Cardiac muscle cell (in vitro differentiated cells and primary cell): Measurements from ENCODE around the gene LPCAT2. TPM values are rescaled to one million over a fixed set of nuclear protein-coding genes. Genes with fewer than 3 reads are reported as not detected.

Source experiments
- DNase-seq, 2 donors: peaks; one replicate each; pipeline versions ENCODE4 v3.0.0 to v3.0.0-alpha.2; 2010 to 2017; ENCODE audit warnings: low read depth in 1 of 2, low spot score in 1 of 2
- H3K27ac ChIP-seq: fragments of 200-600 bp; sonication (generic); 2 replicates; pipeline ENCODE4 v1.5.1; 2016
- H3K27me3 ChIP-seq: fragments of 200-600 bp; sonication (generic); 2 replicates; pipeline ENCODE4 v1.6.0; 2016; ENCODE audit warnings: control low read depth
- H3K36me3 ChIP-seq: fragments of 200-600 bp; sonication (generic); 2 replicates; pipeline ENCODE4 v1.5.1; 2016; ENCODE audit warnings: control low read depth
- H3K4me1 ChIP-seq: fragments of 200-600 bp; sonication (generic); 2 replicates; pipeline ENCODE4 v1.8.1; 2017; ENCODE audit warnings: low read depth, mild to moderate bottlenecking, mixed run types
- H3K4me3 ChIP-seq: fragments of 200-600 bp; sonication (generic); 2 replicates; pipeline ENCODE4 v1.5.1; 2016; ENCODE audit warnings: mild to moderate bottlenecking
- H3K9me3 ChIP-seq: fragments of 200-600 bp; sonication (generic); 2 replicates; pipeline ENCODE4 v1.5.1; 2017; ENCODE audit warnings: low read depth, mild to moderate bottlenecking, control low read depth
- polyA plus RNA-seq: library from polyadenylated mRNA; unstranded; fragments of >200 nt; fragmentation: Nextera tagmentation; extraction: Ambion mirVana; gene quantifications from 2 replicates; pipeline ENCODE4 v1.2.1, GENCODE V29; 2016
- total RNA-seq: library from RNA; depleted of rRNA; stranded (reverse); fragments of >200 nt; gene quantifications from 2 replicates; pipeline ENCODE4 v1.2.3, GENCODE V29; 2016
- TF ChIP-seq, protein P1 (sequence below): IDR thresholded peaks from 2 replicates; pipeline ENCODE4 v1.5.1; 2012; ENCODE audit warnings: low read depth, mild to moderate bottlenecking, low read length

The LPCAT2 gene
- total and polyA plus RNA-seq, 2 experiments from 2014 or later = 4.0 to 6.2 TPM

DNA sequence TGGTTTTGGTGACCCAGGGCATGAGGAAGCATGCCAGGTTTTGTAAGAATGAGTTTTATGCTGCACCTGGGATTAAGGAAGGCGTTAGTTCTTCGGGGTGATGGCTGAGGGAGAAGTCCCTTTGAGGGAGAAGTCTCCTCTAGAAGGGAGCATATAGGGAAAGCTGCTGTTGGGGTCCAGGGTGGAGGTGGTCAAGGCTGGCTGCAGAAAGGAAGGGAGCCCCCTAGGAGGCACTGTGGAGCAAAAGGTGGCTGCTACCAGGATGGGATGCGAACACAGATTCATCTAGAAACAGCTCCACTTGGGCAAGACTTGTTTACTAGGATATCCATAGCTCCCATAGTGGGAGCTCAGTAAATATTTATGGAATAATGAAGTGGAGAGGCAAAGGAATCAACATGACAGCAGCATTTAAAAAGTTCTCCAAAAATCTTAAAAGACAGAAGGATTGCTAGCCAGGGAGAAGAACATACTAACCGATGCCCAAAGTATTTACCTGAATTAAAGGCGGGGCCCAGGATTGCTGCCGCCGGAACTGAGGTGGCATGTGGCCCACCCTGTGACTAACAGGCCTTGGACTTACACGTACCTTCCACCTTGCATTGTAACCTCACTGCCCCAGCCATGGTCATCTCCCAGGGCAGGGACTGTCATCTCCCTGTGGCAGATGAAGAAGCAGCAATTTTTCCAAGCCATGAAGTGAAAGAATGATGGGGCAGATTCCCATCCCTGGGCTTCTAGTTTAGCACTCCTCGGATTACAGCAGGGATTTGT, 7.1 kb upstream of the LPCAT2 start:
- H3K27me3 ChIP-seq = no peaks in the 10 kb centered on the region
- TF ChIP-seq, protein P1, sequence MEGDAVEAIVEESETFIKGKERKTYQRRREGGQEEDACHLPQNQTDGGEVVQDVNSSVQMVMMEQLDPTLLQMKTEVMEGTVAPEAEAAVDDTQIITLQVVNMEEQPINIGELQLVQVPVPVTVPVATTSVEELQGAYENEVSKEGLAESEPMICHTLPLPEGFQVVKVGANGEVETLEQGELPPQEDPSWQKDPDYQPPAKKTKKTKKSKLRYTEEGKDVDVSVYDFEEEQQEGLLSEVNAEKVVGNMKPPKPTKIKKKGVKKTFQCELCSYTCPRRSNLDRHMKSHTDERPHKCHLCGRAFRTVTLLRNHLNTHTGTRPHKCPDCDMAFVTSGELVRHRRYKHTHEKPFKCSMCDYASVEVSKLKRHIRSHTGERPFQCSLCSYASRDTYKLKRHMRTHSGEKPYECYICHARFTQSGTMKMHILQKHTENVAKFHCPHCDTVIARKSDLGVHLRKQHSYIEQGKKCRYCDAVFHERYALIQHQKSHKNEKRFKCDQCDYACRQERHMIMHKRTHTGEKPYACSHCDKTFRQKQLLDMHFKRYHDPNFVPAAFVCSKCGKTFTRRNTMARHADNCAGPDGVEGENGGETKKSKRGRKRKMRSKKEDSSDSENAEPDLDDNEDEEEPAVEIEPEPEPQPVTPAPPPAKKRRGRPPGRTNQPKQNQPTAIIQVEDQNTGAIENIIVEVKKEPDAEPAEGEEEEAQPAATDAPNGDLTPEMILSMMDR = peak; percentile 56
- H3K4me1 ChIP-seq = peaks cover 31% of the 10 kb centered on the region
- DNase-seq = peak in 1 of 2 donors; percentile 28
- no peak overlapping the region for H3K4me3 ChIP-seq
- no peaks in the 10 kb centered on the region for H3K36me3 ChIP-seq
- H3K27ac ChIP-seq = peak overlapping the region; percentile 79
- H3K9me3 ChIP-seq = no peaks in the 10 kb centered on the region

DNA sequence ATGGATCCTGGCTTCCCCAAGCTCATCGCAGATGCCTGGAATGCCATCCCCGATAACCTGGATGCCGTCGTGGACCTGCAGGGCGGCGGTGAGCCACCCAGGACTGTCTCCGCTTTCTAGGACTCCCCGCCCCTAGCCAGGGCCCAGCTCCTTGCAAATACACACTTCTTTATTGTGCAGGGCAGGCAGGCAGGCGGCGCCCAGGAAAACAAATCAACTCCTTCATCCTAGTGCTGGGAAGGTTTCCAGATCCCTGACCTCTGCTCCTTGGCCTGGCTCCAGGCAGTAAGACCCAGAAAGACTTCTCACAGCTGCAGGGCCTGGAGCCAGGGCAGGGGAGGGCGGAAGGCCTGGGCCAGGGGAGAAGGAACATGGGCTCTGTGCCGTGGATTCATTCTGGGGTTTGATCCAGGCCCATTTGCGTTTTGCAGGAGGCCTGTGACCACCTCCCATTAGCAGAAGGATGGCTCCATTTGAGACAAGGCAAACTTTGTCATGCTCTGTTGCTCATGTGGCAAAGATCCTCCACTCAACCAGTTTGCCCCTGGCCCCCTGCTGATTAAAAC, 6.0 kb upstream of the LPCAT2 start:
- peak; percentile 78 to 98 for DNase-seq
- H3K36me3 ChIP-seq = no peaks in the 10 kb centered on the region
- peaks cover 31% of the 10 kb centered on the region for H3K4me1 ChIP-seq

DNA sequence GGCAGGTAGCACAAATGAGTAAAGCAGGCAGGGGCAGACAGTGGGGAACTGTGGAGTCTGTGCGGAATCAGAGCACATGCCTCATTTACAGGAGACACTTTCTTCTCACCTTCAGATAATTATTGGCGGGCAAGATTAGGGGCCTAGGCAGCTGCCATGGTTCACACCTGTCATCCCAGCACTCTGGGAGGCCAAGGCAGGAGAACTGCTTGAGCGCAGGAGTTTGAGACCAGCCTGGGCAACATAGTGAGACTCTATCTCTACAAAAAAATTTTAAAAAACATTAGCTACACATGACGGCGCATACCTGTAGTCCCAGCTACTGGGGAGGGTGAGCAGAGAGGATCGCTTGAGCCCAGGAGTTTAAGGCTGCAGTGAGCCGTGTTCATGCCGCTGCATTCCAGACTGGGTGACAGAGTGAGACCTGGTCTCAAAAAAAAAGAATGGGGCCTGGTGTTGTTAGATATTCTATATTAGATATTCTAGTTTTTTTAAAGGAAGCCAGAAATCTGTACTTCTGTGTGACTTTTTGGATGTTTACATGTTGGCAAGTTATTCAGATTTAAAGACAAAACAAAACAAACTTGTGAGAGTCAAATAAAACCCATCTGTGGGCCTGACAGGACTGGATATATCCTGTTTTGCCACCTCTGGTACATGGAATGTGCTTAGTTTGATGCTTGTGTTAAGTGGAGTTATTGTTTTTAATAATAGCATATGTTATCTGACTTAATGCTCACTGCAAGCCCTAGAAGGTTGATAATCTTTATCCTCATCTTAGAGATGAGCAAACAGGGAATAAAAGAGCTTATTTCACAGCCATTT, 4.9 kb upstream of the LPCAT2 start:
- no peaks in the 10 kb centered on the region for H3K9me3 ChIP-seq
- DNase-seq = no peak
- peak overlapping the region; percentile 79 for H3K27ac ChIP-seq
- TF ChIP-seq, protein P1 = no peak
- H3K27me3 ChIP-seq = no peaks in the 10 kb centered on the region
- H3K4me3 ChIP-seq = no peak overlapping the region
- peaks cover 31% of the 10 kb centered on the region for H3K4me1 ChIP-seq
- no peaks in the 10 kb centered on the region for H3K36me3 ChIP-seq

More for the DNA sequence above, 6.0 kb upstream of the LPCAT2 start:
- TF ChIP-seq, protein P1 = peak; percentile 34
- H3K27ac ChIP-seq = peak overlapping the region; percentile 79
- H3K9me3 ChIP-seq = no peaks in the 10 kb centered on the region
- H3K27me3 ChIP-seq = no peaks in the 10 kb centered on the region
- no peak overlapping the region for H3K4me3 ChIP-seq

DNA sequence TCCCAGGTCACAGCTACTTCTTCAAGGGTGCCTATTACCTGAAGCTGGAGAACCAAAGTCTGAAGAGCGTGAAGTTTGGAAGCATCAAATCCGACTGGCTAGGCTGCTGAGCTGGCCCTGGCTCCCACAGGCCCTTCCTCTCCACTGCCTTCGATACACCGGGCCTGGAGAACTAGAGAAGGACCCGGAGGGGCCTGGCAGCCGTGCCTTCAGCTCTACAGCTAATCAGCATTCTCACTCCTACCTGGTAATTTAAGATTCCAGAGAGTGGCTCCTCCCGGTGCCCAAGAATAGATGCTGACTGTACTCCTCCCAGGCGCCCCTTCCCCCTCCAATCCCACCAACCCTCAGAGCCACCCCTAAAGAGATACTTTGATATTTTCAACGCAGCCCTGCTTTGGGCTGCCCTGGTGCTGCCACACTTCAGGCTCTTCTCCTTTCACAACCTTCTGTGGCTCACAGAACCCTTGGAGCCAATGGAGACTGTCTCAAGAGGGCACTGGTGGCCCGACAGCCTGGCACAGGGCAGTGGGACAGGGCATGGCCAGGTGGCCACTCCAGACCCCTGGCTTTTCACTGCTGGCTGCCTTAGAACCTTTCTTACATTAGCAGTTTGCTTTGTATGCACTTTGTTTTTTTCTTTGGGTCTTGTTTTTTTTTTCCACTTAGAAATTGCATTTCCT, 3.4 kb upstream of the LPCAT2 start:
- H3K36me3 ChIP-seq = no peaks in the 10 kb centered on the region
- no peak overlapping the region for H3K4me3 ChIP-seq
- peaks cover 9% of the 10 kb centered on the region for H3K27me3 ChIP-seq
- H3K9me3 ChIP-seq = no peaks in the 10 kb centered on the region
- DNase-seq = no peak
- peaks cover 21% of the 10 kb centered on the region for H3K4me1 ChIP-seq
- H3K27ac ChIP-seq = no peak overlapping the region
- TF ChIP-seq, protein P1 = no peak

DNA sequence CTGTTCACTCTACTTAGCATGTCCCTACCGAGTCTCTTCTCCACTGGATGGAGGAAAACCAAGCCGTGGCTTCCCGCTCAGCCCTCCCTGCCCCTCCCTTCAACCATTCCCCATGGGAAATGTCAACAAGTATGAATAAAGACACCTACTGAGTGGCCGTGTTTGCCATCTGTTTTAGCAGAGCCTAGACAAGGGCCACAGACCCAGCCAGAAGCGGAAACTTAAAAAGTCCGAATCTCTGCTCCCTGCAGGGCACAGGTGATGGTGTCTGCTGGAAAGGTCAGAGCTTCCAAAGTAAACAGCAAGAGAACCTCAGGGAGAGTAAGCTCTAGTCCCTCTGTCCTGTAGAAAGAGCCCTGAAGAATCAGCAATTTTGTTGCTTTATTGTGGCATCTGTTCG, 2.8 kb upstream of the LPCAT2 start:
- TF ChIP-seq, protein P1 = no peak
- H3K4me1 ChIP-seq = peaks cover 15% of the 10 kb centered on the region
- H3K27ac ChIP-seq = no peak overlapping the region
- H3K36me3 ChIP-seq = no peaks in the 10 kb centered on the region
- DNase-seq = no peak
- peaks cover 9% of the 10 kb centered on the region for H3K27me3 ChIP-seq
- H3K9me3 ChIP-seq = no peaks in the 10 kb centered on the region
- no peak overlapping the region for H3K4me3 ChIP-seq
